Ascending aorta (tissue), 2 donors: ENCODE data around the gene SORBS2. TPM values are rescaled to one million over a fixed set of nuclear protein-coding genes. Genes with fewer than 3 reads are reported as not detected.

ENCODE experiments used
- DNase-seq, 2 donors: peaks; one replicate each; pipeline ENCODE4 v3.0.0-alpha.2; 2019; ENCODE audit warnings: low spot score in 2 of 2
- H3K27ac ChIP-seq, 2 donors: fragments of 200-600 bp; sonication (generic); one replicate each; pipeline ENCODE4 v1.5.1; 2016 to 2017; ENCODE audit warnings: mild to moderate bottlenecking in 1 of 2
- H3K27me3 ChIP-seq: fragments of 200-600 bp; sonication (generic); one replicate; pipeline ENCODE4 v1.5.1; 2017
- H3K36me3 ChIP-seq, 2 donors: fragments of 200-600 bp; sonication (generic); one replicate each; pipeline ENCODE4 v1.5.1; 2016
- H3K4me1 ChIP-seq, 2 donors: fragments of 200-600 bp; sonication (generic); one replicate each; pipeline ENCODE4 v1.5.1; 2016 to 2017; ENCODE audit warnings: mild to moderate bottlenecking in 1 of 2
- H3K4me3 ChIP-seq, 2 donors: fragments of 200-600 bp; sonication (generic); one replicate each; pipeline ENCODE4 v1.5.1; 2016 to 2017; ENCODE audit warnings: mild to moderate bottlenecking in 1 of 2
- H3K9me3 ChIP-seq, 2 donors: fragments of 200-600 bp; sonication (generic); one replicate each; pipeline ENCODE4 v1.5.1; 2016
- CTCF ChIP-seq, 3 experiments: fragments of 200-600 bp in 2 of 3; fragments of 450-650 bp in 1 of 3; sonication (generic) in 2 of 3; IDR thresholded peaks; one replicate each; pipeline ENCODE4 v1.5.1; 2016 to 2019; ENCODE audit warnings: antibody characterized with exemption in 3 of 3, mild to moderate bottlenecking in 1 of 3, moderate library complexity in 1 of 3
- intact Hi-C: fragments of 100-400 bp; cut with DNase I; formaldehyde crosslinking; loops from one replicate; pipeline ENCODE4 v1.15.1; 2023
- total RNA-seq: library from RNA; depleted of rRNA; stranded (reverse); fragments of >200 nt; gene quantifications from one replicate; pipeline ENCODE4 v1.1.0, GENCODE V29; 2016

The SORBS2 gene
- total RNA-seq, 1 donor from 2014 or later, result 246 TPM

DNA sequence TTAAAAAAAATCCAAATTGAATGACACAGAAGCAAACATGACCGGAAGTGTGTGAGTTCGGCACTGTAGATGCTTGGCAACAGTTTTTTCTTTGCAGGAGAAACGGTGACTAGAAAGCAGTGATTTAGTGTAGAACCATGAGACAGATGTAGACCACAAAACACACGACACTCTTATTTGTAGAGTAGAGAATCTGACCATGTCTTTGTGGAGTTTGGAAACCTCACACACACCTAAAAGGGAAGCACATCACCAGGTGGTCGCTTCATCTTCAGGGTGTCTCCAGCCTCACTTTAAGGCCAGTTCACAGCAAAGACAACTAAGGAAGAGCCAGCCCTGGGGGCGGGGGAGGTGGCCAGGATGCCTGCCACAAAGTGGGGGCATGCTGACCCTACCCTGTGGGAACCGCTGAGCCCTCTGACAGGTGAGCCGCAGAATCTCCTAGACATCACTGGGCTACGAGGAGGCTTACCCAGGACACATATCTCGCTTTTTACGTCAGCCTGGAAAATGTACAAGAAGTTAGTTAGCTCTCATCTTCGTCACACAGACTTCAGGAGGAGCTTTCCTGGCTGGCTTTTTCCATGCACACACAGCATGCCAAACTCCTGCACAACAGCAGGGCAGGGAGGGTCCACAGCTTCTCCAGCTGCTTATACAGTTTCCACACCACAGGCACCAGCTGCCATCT is 212.3 kb downstream of the SORBS2 start:
- TF ChIP-seq CTCF (IDR thresholded peaks at IDR 0.05), result no peak
- intact Hi-C loops, result loop anchor here (5.0 to 10.0 kb wide), 2 partner anchors 172 to 205 kb away; partner anchors contain the start of genes ANKRD37, LRP2BP and UFSP2
- no peaks in the 10 kb centered on the region for H3K9me3 ChIP-seq
- H3K4me3 ChIP-seq, result no peak overlapping the region
- peaks cover 0 to 13% of the 10 kb centered on the region in 2 donors for H3K4me1 ChIP-seq
- no peak for DNase-seq
- peak overlapping the region; percentile 64 to 72 for H3K27ac ChIP-seq
- H3K27me3 ChIP-seq, result no peaks in the 10 kb centered on the region
- peaks cover 0 to 4% of the 10 kb centered on the region in 2 donors for H3K36me3 ChIP-seq

- Histone ChIP-seq H3K27ac (peak overlapping the region; percentile 64 to 72), H3K9me3 (no peaks in the 10 kb centered on the region), H3K4me3 (no peak overlapping the region), H3K4me1 (peaks cover 0 to 13% of the 10 kb centered on the region in 2 donors), H3K27me3 (no peaks in the 10 kb centered on the region), H3K36me3 (peaks cover 0 to 4% of the 10 kb centered on the region in 2 donors)
- TF ChIP-seq CTCF (IDR thresholded peaks at IDR 0.05), result no peak
- intact Hi-C loops, result loop anchor here (5.0 to 10.0 kb wide), 2 partner anchors 172 to 204 kb away; partner anchors contain the start of genes ANKRD37, LRP2BP and UFSP2
- no peak for DNase-seq
Measured at GRCh38 chr4:185598846-185599552, 213.0 kb downstream of the SORBS2 start.

DNA sequence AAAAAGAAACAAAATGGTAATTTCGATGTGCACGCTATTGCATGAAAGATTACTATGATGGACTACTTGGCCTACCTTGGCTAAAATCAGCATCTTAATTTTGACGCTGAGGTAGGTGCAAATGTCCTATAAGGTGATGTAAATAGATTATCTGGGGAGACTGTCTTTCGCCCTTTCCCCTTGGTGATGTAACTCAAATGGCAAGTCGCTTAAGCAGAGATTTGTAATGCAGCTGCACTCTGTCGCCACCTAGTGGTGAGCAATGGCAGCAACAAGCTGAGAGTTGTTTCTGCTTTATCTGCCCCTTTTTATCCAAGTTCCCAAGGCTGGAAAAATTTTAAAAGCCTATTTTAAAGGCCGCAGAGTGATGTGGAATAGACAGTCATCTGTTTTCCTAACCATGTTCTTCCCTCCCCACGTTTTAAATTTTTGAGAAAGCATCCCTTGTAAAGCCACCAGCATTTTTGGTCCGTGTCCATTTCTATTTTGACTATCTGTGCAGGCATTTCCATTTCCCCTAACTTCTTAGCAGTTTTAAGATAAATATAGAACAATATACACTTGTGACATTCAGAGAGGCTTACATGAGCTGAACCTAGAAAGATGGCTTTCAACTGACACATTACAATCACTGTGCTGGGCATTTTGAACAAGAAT is 214.3 kb downstream of the SORBS2 start:
- intact Hi-C loops, result loop anchor here (1.0 to 10.0 kb wide), 4 partner anchors 63 to 203 kb away; partner anchors contain the start of genes ANKRD37, CCDC110, LRP2BP and PDLIM3
- H3K4me1 ChIP-seq, result peaks cover 0 to 17% of the 10 kb centered on the region in 2 donors
- H3K27ac ChIP-seq, result peak overlapping the region; percentile 66 to 72

GRCh38 chr4:185592845-185593488 is 219.0 kb downstream of the SORBS2 start:
- no peak overlapping the region for H3K4me3 ChIP-seq
- intact Hi-C loops, result loop anchor here (2.0 to 10.0 kb wide), 3 partner anchors 26 to 391 kb away; partner anchors contain the start of genes ANKRD37, CFAP97 and LRP2BP
- no peaks in the 10 kb centered on the region for H3K27me3 ChIP-seq
- H3K27ac ChIP-seq, result peak overlapping the region; percentile 56 to 62
- H3K9me3 ChIP-seq, result no peaks in the 10 kb centered on the region
- H3K36me3 ChIP-seq, result no peaks in the 10 kb centered on the region
- TF ChIP-seq CTCF (IDR thresholded peaks at IDR 0.05), result no peak
- H3K4me1 ChIP-seq, result peaks cover 0 to 17% of the 10 kb centered on the region in 2 donors
- no peak for DNase-seq

More for the DNA sequence above, 214.3 kb downstream of the SORBS2 start:
- H3K4me3 ChIP-seq, result no peak overlapping the region
- no peaks in the 10 kb centered on the region for H3K27me3 ChIP-seq
- H3K36me3 ChIP-seq, result no peaks in the 10 kb centered on the region
- peak; percentile 93 to 99 (median 95) for TF ChIP-seq CTCF (IDR thresholded peaks at IDR 0.05)
- DNase-seq, result peak; percentile 28 to 88
- no peaks in the 10 kb centered on the region for H3K9me3 ChIP-seq

DNA sequence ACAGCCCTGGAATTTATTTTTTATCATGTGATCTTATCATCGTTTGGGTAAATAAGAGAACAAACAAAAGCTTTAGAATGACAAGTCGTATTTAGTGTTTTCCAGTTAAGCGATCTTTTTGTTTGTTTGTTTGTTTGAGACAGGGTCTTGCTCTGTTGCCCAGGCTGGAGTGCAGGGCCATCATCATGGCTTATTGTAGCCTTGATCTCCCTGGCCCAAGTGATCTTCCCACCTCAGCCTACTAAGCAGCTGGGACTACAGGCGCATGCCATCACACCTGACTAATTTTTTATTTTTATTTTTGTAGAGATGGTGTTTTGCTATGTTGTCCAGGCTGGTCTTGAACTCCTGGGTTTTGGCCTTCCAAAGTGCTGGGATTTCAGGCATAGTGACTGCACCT is 219.6 kb downstream of the SORBS2 start:
- Histone ChIP-seq H3K4me1 (peaks cover 0 to 13% of the 10 kb centered on the region in 2 donors), H3K36me3 (peaks cover 0 to 3% of the 10 kb centered on the region in 2 donors), H3K27me3 (no peaks in the 10 kb centered on the region), H3K4me3 (no peak overlapping the region), H3K9me3 (no peaks in the 10 kb centered on the region), H3K27ac (peak overlapping the region; percentile 56 to 62)
- no peak for DNase-seq
- TF ChIP-seq CTCF (IDR thresholded peaks at IDR 0.05), result no peak
- intact Hi-C loops, result loop anchor here (2.0 to 10.0 kb wide), 3 partner anchors 26 to 390 kb away; partner anchors contain the start of genes ANKRD37, CFAP97 and LRP2BP
